ENCODE results near the gene PXT1.
A peak's percentile ranks its signal among the peaks of the same experiment; 100 is the strongest.

The PXT1 gene

DNA sequence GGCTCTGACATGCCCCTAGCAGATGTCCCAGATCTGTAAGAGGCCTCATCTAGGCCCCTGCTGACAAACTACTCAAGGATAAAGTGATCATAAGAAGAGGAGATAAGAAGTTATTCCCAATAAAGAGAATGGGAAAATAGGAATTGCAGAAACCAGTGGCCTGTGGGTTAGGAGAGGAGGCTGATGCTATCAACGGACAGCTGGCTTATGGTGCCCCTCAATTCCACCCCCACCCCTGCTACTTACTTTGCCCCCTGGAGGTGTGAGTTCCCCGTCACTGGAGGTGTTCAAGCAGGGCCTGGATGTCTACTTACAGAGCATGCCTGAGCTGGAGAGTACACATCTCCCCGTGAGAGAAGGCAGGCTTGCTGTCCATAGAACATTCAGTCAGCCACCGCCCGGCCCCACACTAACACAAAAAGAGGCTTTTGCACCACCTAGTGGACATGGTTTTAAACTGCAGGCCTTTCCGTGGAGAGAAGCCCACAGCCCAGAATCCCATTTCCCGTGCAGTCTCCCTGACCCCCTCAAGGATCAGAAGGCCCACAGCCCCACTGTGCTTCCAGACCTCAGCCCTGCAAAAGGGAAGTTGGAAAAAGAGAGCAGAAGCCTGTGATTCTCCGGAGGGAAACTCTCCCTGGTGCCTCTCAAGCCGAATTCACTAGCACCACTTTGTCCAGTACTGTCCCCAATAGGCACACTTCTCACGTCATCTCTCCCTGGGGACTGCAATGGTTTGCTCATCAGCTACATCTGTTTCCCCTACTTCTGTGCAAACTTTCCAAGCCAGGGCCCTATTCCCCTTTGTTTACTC lies 82.2 kb downstream of the PXT1 start:
- peak; percentile 62 to 93 (median 82) for DNase-seq
- intact Hi-C loops (cut with DNase I) = loop anchor here (5.0 kb wide), 1 partner anchor 58 kb away; no protein-coding TSS in a partner anchor

DNA sequence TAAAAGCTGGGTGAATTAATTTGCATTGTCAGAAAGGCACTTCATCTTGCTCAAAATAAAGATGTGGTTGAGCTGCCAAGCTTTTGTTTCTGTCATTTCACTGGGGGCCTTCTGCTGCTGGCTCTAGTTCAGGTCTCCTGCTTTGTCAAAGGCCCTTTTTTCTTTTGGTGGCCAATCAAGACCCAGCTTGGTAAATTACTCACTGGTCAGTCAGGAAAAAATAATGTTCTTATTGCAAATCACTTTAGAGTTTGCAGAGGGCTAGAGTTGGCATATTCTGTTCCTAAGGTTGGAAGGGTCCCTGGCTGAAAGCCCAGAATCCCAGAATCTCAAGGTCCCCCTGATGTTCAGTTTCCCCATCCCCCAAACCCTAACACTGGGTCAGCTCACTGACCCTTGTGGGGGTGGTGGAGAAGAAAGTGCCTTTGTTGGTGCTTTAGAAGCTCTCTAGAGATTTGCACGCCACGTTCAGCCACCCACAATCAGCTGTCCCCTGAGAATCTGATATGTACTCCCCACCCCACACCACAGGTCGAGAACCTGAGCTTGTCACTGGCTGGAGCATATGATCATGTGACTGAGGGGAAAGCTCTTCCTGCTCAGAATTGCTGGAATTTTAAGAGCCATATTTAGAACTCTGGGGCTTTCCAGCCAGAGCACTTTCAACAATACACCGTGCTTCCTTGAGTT lies 84.3 kb downstream of the PXT1 start:
- DNase-seq = peak in 36 of 42 donors; percentile 15 to 81 (median 52)
- intact Hi-C loops (cut with DNase I) = loop anchor here (10.0 kb wide), 2 partner anchors 234 to 334 kb away; partner anchors contain the start of genes MAPK14 and SLC26A8

GRCh38 chr6:36357872-36358225 lies 84.8 kb downstream of the PXT1 start:
- DNase-seq = no peak
- intact Hi-C loops (cut with DNase I) = loop anchor here (10.0 kb wide), 2 partner anchors 233 to 333 kb away; partner anchors contain the start of genes MAPK14 and SLC26A8

DNA sequence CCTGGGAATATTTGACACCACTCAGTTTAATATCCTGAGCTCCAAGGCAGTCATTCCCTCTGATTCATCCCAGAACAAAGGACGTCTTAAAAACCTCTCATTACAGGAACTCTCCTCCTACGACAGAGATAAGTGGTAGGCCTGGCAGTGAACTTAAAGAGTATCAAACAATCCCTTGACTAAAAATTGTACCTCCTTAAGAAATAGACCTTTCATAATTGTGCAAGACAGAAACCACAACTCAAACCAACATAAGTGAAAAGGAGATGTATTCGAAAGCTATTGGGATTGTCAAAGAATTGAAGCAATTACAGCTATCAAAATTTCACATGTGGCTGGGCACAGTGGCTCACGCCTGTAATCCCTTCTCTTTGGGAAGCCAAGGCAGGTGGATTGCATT lies 86.8 kb downstream of the PXT1 start:
- DNase-seq = peak in 3 of 42 donors; percentile 27 to 48 (median 44)
- intact Hi-C loops (cut with DNase I) = loop anchor here (10.0 kb wide), 2 partner anchors 231 to 331 kb away; partner anchors contain the start of genes MAPK14 and SLC26A8

GRCh38 chr6:36353411-36353915 lies 89.2 kb downstream of the PXT1 start:
- intact Hi-C loops (cut with DNase I) = loop anchor here (10.0 kb wide), 2 partner anchors 229 to 329 kb away; partner anchors contain the start of genes MAPK14 and SLC26A8

DNA sequence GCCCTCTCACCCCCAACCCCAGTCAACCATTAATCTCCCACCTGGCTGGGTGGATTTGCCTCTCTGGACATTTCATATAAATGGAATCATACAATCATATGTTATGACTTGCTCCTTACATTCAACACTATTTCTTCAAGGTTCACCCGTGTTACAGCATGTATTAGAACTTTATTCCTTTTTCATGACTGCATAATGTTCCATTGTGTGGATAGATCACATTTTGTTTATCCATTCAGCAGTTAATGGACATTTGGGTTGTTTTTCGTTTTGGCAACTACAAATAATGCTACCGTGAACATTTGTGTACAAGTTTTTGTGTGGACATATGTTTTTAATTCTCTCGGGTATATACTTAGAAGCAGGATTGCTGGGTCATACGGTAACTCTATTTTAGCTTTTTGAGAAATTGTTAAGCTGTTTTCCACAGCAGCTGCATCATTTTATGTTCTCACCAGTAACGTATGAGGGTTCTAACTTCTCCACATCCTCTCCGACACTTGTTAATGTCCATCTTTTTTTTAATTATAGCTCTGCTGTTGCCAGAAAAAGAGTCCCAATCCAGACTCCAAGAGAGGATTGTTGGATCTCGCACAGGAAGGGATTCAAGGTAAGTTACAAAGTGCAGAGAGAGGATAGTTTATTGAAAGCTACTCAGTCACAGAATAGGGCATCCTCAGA lies 90.0 kb downstream of the PXT1 start:
- intact Hi-C loops (cut with DNase I) = loop anchor here (10.0 kb wide), 2 partner anchors 228 to 328 kb away; partner anchors contain the start of genes MAPK14 and SLC26A8
- DNase-seq = no peak

More at GRCh38 chr6:36353411-36353915, 89.2 kb downstream of the PXT1 start:
- DNase-seq = peak in 1 of 42 donors; percentile 46

GRCh38 chr6:36350681-36351571 lies 91.7 kb downstream of the PXT1 start:
- no peak for DNase-seq
- intact Hi-C loops (cut with DNase I) = loop anchor here (10.0 kb wide), 2 partner anchors 226 to 326 kb away; partner anchors contain the start of genes MAPK14 and SLC26A8

- intact Hi-C loops (cut with DNase I) = loop anchor here (10.0 kb wide), 2 partner anchors 225 to 325 kb away; partner anchors contain the start of genes MAPK14 and SLC26A8
- no peak for DNase-seq
These were observed 92.6 kb downstream of the PXT1 start for GRCh38 chr6:36350082-36350481.

- intact Hi-C loops (cut with DNase I) = no loop called here
- peak; percentile 52 to 94 (median 80) for DNase-seq
These were observed 93.4 kb downstream of the PXT1 start for GRCh38 chr6:36349240-36349639.

DNA sequence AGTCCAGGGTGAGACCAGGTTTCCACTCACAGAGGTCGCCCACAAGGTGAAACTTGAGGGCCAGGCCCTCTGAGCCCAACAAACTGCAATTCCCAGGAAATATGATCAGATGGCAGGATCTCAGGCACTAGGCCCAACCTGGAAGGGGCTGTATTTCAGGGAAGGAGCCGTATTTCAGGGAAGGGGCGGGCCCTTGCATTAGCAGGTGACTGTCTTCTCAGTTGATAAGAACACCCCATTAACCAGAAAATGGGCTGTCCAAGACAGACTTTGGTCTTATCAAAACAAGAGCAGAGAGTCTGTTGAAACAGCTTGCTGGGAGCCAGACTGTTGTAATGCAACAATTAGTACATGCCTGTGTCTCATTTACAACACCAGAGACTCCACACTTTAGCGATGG lies 95.0 kb downstream of the PXT1 start:
- DNase-seq = no peak
- intact Hi-C loops (cut with DNase I) = no loop called here

DNA sequence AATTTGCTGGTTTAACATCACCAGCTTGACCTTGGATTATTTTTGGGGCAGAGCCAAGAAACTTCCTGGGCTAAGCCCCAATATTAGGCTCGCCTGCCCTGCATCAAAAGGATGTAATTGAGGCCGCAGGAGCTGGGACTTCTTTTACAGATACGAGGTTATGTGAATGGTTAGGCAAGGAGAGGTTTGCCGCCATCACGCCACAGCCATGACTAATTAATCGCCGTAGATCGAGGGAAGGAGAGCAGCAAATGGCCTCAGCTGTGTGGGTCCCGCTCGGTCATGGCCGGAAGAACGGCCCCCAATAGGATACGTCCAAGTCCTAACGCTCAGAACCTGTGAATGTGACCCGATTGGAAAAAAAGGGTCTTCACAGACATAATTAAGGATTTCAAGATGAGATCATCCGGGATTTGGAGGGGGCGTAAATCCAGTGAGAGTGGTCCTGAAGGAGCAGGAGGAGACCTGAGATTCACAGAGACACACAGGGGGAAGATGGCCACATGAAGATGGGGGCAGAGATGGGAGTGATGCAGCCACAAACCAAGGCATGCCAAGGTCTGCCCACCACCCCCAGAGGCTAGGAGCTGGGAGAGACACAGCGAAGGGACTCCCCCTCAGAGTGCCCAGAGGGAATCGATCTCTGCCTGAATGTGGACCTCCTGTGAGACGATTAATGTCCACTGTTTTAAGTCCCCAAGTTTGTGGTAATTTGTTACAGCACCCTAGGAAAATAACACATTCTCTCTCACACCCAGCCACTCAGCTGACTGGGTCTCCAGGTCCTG lies 96.0 kb downstream of the PXT1 start:
- DNase-seq = no peak
- intact Hi-C loops (cut with DNase I) = no loop called here

GRCh38 chr6:36345681-36346466 lies 96.8 kb downstream of the PXT1 start:
- no peak for DNase-seq
- intact Hi-C loops (cut with DNase I) = no loop called here

GRCh38 chr6:36343109-36343680 lies 99.5 kb downstream of the PXT1 start:
- DNase-seq = no peak
- intact Hi-C loops (cut with DNase I) = no loop called here

GRCh38 chr6:36340618-36341454 lies 101.8 kb downstream of the PXT1 start:
- DNase-seq = peak; percentile 59 to 93 (median 80)
- intact Hi-C loops (cut with DNase I) = no loop called here

All from head of caudate nucleus (tissue), 42 donors.